SK-N-DZ (cell line): ENCODE data around the gene MRPL51.
"Not testable (repeated sequence)": the region's sequence is repeated elsewhere in the genome, so short reads cannot be mapped to it uniquely, and the experiment has no call there.

Source experiments
- DNase-seq: peaks from one replicate; pipeline ENCODE4 v3.0.0-alpha.2; 2015; ENCODE audit warnings: low spot score

The MRPL51 gene

DNA sequence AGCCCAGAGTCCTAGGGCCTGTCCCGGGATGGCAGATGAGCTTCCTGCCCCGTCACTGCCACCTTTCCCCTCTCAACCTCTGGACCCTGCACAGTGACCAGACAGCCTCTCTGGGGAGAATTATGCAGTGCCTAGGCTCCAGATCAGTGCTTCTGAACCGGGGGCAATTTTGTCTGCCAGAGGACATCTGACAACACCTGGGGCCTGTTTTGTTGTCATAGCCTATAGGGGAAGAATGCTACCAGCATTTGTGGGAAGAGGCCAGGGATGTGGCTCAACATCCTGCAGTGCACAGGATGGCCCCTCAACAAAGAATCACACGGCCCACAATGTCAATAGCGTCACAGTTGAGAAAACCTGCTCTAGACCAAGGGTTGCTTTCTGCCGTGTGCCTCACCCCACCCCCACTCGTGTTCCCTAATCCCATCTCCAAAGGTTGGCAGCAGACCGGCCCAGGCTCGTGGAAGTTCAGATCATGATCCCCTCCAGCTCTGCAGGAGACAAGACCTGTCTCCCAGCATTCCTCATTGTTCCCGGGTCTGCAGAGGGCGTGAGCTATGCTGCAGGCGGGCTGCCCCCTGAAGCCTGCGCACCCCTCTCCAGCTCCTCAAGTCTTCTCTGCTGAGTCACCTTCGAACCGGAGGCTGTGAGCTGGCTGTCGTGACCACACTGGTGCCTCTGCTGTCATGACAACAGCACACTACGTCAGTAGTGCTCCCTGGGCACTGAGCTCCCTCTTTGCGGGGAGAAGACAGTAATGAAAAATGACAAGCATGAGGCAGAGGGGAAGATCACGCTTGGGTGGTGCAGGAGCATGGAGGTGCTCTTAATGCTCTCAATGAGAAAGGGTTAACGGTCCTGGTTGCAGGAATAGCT lies 39.2 kb upstream of the MRPL51 start:
- peak; percentile 83 for DNase-seq

- no peak for DNase-seq
These were observed 37.7 kb upstream of the MRPL51 start for GRCh38 chr12:6530576-6531260.

GRCh38 chr12:6529291-6529737 lies 36.3 kb upstream of the MRPL51 start:
- no peak for DNase-seq

- DNase-seq: no peak
These were observed 35.6 kb upstream of the MRPL51 start for GRCh38 chr12:6528539-6529235.

DNA sequence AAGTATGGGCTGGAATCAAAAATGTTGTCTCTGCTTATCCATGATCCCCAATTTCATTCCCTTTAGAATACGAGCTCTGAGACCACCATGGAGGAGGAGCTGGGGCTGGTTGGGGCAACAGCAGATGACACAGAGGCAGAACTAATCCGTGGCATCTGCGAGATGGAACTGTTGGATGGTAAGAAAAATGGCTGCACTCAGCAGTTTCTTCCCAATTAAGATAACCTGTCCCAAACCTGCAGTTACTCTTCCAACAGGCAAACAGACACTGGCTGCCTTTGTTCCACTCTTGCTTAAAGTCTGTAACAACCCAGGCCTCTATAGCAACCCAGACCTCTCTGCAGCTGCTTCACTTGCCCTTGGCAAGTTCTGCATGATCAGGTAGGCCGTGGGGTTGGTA lies 34.6 kb upstream of the MRPL51 start:
- DNase-seq: no peak

DNA sequence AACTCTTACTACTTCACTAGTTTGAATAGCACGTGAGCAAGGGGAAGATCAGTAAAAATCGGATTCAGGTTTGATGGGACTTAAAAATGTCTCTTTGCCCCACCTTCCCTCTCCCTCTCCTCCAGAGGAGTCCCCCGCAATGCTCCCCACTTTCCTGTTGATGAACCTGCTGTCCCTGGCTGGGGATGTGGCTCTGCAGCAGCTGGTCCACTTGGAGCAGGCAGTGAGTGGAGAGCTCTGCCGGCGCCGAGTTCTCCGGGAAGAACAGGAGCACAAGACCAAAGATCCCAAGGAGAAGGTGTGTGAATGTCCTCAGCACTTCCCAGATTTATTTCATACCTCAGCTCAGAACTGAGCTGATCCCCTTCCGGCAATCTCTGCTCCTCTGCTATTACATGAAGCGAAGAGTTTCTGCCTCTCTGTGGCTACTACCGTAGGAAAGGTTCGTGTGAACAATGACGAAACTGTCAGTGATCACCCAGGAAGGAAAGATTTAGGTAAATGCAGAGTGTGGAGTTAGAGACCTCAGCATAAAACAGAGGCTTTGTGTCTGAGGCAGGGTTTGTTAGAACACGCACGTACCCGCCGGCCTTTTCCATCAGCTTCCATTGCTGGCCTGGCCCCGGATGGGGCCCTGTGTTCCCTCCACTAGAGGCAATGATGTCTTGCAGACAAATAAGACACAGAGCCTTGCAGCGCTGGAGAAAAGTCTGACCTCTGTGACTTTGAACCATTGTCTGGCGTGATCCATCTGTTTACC lies 33.9 kb upstream of the MRPL51 start:
- DNase-seq: no peak

GRCh38 chr12:6526201-6526600 lies 33.1 kb upstream of the MRPL51 start:
- DNase-seq: no peak

DNA sequence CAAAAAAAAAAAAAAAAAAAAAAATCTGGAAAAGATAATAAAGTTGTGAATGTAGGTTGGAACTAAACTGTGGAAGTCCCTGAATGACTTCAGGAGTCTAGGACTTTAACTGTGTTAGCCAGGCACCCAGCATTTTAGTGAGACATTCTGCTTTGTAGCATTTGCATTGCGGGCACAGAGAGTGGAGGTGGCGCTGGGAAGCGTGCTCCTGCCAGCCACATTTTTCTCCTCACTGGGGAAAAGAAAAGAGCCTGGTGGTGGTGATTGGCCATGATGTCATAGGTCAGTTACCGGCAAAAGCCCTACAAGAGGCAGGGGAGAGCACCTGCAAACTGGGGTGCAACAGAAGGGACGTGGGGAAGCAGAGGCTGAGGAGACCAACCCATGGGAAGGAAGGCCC lies 31.6 kb upstream of the MRPL51 start:
- no peak for DNase-seq

GRCh38 chr12:6523708-6524107 lies 30.6 kb upstream of the MRPL51 start:
- DNase-seq: no peak

GRCh38 chr12:6522193-6522592 lies 29.1 kb upstream of the MRPL51 start:
- no peak for DNase-seq

DNA sequence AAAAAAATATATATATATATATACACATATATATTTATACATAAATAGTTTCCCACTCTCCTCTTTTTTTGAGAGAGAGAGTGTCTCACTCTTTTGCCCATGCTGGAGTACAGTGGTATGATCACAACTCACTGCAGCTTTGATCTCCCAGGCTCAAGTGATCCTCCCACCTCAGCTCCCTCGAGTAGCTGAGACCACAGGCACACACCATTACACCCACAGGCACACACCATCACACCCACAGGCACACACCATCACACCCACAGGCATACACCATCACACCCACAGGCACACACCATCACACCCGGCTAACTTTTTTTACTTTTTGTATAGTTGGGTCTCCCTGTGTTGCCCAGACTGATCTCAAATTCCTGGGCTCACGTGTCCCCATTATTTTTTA lies 27.1 kb upstream of the MRPL51 start:
- no peak for DNase-seq

- DNase-seq: no peak
These were observed 15.0 kb upstream of the MRPL51 start for GRCh38 chr12:6508087-6508486.

DNA sequence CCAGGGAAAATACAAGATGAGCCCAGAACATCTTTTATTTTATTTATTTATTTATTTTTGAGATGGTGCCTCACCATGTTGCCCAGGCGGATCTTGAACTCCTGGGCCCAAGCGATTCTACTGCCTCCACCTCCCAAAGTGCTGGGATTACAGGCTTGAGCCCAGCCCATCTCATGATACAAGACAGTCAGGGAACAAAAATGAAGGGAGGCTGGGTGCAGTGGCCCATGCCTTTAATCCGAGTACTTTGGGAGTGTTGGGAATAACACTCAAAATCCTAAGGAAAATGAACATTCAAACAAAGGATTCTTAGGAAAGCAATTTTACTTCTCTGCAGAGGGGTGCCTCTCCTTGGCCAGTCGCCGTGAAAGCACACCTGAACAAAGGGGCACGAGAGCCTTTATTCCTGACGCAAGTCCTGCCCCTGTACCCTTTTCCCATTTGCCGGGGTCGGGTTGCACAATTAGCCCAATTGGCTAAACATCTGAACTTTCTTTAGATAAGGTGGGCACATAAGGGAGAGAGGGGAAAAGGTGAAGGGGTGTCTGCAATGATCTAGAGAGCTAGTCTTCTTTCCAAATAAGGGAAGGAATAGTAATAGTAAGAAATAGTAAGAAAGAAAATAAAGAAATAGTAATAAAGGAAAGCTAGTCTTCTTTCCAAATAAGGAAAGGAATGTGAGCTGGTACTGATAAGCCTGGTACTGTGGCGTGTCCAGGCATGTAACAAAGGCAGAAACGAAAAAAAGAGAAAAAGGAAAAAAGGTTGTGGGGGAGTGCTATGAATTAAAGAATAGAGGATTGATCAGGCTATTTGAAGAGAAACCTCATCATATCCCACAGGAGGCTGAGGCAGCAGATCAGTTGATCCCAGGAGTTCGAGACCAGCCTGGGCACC lies 14.3 kb upstream of the MRPL51 start:
- no peak for DNase-seq

- DNase-seq: no peak
These were observed 7.4 kb upstream of the MRPL51 start for GRCh38 chr12:6500466-6500865.

GRCh38 chr12:6497291-6497690 lies 4.2 kb upstream of the MRPL51 start:
- DNase-seq: not testable (repeated sequence)

- no peak for DNase-seq
These were observed 1.9 kb upstream of the MRPL51 start for GRCh38 chr12:6494968-6495367.

- no peak for DNase-seq
These were observed 1.2 kb upstream of the MRPL51 start for GRCh38 chr12:6494258-6494743.

DNA sequence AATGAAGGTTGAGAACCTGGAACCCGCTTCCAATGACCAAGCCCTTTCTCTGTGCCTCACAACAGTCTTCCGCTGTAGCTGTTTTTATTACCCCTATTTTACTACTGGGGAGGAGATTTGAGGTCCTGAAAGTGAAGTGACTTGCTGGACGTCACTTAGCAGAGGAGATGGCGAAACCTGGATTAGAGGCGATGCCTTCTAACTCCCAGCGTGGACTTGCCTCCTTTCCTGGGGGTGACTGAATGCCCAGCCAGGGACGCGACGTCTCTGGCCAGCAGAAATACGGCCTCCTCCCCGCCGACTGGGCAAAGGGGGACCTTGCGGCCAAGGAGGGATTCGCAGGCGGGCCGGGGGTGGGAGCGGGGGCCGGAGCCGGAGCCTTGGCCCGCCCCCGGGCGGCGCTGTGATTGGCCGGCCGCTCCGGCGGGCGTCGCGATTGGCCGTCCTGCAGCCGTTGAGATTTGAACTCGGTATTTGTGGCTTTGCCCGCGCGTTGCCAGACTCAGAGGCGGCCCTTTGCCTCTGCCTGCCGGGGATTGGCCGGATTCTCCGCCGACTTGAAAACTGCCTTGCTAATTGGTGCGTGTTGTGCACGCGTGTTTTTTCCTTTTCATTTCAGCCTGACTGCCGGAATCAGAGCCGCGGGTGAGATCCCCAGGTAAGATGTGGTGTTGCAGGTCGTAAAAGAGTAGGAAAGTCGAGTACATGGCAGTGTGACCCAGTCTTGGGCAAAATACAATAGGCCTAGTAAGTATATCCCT lies 615 bp upstream of the MRPL51 start, which contains the start of gene NCAPD2:
NCAPD2 (plus strand) TSS at position 606 of the 761 bp plus-strand sequence. CDS start 997 bp downstream, outside the sequence.
- DNase-seq: peak; percentile 99

DNA sequence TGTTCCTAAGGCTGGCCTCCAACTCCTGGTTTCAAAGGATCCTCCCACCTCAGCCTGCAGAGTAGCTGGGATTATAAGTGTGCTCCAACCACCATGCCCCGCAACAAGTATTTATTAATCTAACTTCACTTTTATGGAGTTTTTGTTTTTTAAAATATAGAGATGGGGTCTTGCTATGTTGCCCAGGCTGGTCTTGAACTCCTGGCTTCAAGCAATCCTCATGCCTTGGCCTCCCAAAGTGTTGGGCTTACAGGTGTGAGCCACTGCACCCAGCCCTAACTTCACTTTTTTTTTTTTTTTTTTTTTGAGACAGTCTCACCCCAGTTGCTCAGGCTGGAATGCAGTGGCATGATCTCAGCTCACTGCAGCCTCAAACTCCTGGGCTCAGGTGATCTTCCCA lies 2.4 kb downstream of the MRPL51 start:
- DNase-seq: not testable (repeated sequence)
